Endothelial cell (in vitro differentiated cells): ENCODE results near the gene C16orf95. TPM values are rescaled to one million over a fixed set of nuclear protein-coding genes. Genes with fewer than 3 reads are reported as not detected.

Experiments used
- DNase-seq: peaks from one replicate; pipeline ENCODE4 v3.0.0; 2021; ENCODE audit warnings: low spot score
- H3K27ac Mint-ChIP-seq: one replicate; pipeline ENCODE4 v1.8.0; 2021; ENCODE audit warnings: mixed read lengths, inconsistent platforms; ENCODE audit not compliant: unreplicated experiment
- H3K27me3 Mint-ChIP-seq: one replicate; pipeline ENCODE4 v1.8.0; 2021; ENCODE audit warnings: mild to moderate bottlenecking, moderate library complexity, mixed read lengths, inconsistent platforms; ENCODE audit not compliant: unreplicated experiment
- H3K36me3 Mint-ChIP-seq: one replicate; pipeline ENCODE4 v1.8.0; 2021; ENCODE audit warnings: mild to moderate bottlenecking, low read depth, mixed read lengths, inconsistent platforms; ENCODE audit not compliant: unreplicated experiment
- H3K4me1 Mint-ChIP-seq: one replicate; pipeline ENCODE4 v1.8.0; 2021; ENCODE audit warnings: mild to moderate bottlenecking, mixed read lengths, inconsistent platforms; ENCODE audit not compliant: unreplicated experiment
- H3K4me3 Mint-ChIP-seq: one replicate; pipeline ENCODE4 v1.8.0; 2021; ENCODE audit warnings: mild to moderate bottlenecking, mixed read lengths, inconsistent platforms; ENCODE audit not compliant: unreplicated experiment
- H3K9me3 Mint-ChIP-seq: one replicate; pipeline ENCODE4 v1.8.0; 2021; ENCODE audit warnings: mixed read lengths, inconsistent platforms; ENCODE audit not compliant: unreplicated experiment
- CTCF ChIP-seq: fragments of 200-600 bp; sonication (generic); IDR thresholded peaks from one replicate; pipeline ENCODE4 v1.5.0; 2021; ENCODE audit warnings: antibody characterized with exemption; ENCODE audit not compliant: unreplicated experiment
- total RNA-seq: library from RNA; stranded (reverse); fragmentation: NEBNext Ultra II Directional; extraction: Animal tissue kit (Norgen Biotek cat#: 25700); gene quantifications from one replicate; pipeline ENCODE4 v1.2.1, GENCODE V29; 2021; ENCODE audit not compliant: unreplicated experiment

Gene C16orf95
- total RNA-seq, 1 donor from 2014 or later: 6.5 TPM

DNA sequence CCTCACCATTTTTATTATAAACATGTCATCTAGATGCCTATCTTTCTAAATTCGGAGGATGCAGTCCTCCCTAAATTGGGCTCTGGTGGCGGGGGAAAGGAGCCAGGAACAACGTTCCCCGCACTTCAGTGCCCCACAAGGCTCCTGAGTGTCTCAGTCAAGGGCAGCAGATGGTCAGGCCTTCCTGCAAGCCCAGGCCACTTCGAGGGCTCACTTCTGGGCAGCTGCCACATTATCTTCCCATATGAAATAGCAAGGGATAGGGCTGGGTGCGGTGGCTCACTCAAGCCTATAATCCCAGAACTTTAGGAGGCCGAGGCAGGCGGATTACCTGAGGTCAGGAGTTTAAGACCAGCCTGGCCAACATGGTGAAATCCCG is 34.1 kb upstream of the C16orf95 start:
- H3K4me1 Mint-ChIP-seq: no peaks in the 10 kb centered on the region
- no peak for DNase-seq
- no peak for TF ChIP-seq CTCF
- no peak overlapping the region for H3K27ac Mint-ChIP-seq
- H3K36me3 Mint-ChIP-seq: peaks cover 3% of the 10 kb centered on the region
- H3K27me3 Mint-ChIP-seq: no peaks in the 10 kb centered on the region
- H3K4me3 Mint-ChIP-seq: no peak overlapping the region
- H3K9me3 Mint-ChIP-seq: no peaks in the 10 kb centered on the region

DNA sequence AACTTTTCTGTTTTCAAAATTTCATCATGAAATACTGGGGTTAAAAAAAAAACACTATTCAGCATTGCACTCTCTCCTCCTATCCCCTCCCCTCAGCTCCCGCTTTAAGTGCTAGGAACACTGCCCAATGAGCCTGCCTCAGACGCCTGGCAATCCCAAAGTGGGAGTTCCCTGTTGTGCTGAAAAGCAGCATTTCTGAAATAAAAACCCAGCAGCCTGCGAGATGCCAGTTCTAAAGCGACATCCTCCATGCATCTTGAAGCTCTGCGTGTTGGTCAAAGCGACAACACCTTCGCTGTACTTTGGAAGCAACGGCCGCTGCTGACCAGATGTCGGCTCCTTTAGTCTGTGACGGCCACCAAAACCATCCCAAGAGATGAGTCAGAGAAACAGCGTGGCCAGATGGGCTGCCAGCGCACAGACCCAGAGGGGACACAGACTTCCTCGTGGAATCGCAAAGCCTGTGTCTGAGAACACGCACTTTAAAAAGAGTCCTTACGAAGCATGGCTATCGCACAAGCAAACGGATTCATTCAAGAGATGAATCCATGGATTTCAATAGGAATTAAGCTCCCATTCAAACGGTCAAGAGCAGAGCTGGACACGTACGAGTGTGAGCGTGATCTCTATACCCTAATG is 33.6 kb upstream of the C16orf95 start:
- H3K4me3 Mint-ChIP-seq: no peak overlapping the region
- H3K27ac Mint-ChIP-seq: no peak overlapping the region
- no peak for TF ChIP-seq CTCF
- H3K27me3 Mint-ChIP-seq: no peaks in the 10 kb centered on the region
- H3K4me1 Mint-ChIP-seq: no peaks in the 10 kb centered on the region
- DNase-seq: no peak
- no peaks in the 10 kb centered on the region for H3K9me3 Mint-ChIP-seq
- peaks cover 3% of the 10 kb centered on the region for H3K36me3 Mint-ChIP-seq

- no peak for TF ChIP-seq CTCF
- no peak for DNase-seq
- Mint-ChIP-seq H3K9me3 (no peaks in the 10 kb centered on the region), H3K27ac (no peak overlapping the region), H3K27me3 (no peaks in the 10 kb centered on the region), H3K36me3 (peaks cover 3% of the 10 kb centered on the region), H3K4me3 (no peak overlapping the region), H3K4me1 (peaks cover 5% of the 10 kb centered on the region)
Measured at GRCh38 chr16:87350031-87350430, 32.8 kb upstream of the C16orf95 start.

DNA sequence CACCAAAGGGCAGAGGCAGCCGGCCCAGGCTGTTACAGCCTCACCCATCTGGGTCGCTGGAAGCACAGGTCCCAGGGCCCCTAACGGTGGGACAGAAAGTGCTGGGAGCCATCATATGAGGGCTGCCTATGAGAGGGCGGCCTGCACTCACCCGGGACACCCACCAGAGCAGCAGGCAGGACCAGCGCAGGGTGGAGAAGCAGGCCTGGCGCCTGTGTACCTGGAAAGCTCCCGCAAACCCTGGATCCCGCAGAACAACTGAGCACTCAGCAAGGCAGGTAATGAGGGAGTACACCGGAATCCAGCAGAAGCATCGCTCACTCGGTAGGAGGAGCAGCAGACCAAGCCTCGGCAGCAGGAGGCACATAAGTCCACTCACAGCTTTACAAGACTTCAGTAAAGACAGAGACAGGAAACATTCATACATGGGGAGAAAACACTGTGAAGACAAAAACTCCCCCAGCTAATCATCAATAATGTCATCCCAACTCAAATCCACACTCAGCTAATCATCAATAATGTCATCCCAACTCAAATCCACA is 31.5 kb upstream of the C16orf95 start:
- no peak overlapping the region for H3K27ac Mint-ChIP-seq
- peaks cover 5% of the 10 kb centered on the region for H3K4me1 Mint-ChIP-seq
- no peak for TF ChIP-seq CTCF

DNA sequence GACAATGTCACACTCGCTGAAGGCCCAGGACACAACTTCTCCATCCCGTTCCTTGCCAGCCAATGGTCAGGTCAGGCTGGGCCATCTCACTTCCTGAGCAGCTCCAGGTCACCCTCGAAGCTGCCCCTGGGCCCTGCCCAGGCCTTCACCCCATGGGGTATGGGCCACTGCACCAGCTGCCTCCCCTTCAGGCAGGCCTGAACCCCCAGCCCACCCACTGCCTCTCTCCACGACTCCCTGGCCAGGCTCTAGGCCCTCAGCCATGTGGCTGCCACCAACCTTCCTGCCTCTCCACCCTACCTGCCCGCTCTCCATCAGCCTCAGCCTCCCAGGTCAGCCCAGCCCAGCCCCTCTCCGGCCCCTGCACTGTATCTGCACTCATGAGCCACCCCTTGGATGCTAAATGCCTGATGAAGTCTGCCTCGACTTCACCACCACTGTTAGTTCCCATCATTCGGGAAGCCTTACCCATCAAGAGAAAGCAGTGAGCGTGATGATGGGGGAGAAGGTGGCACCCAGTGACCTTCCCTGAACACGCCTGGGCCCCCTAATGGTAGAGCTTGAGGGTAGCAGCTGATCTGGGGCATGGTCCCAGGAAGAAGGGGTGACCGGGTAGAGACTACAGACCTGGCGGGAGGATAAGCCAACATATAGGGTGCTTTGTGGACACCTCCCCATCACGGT is 30.9 kb upstream of the C16orf95 start:
- no peaks in the 10 kb centered on the region for H3K9me3 Mint-ChIP-seq
- peaks cover 5% of the 10 kb centered on the region for H3K4me1 Mint-ChIP-seq

More for the DNA sequence above, 31.5 kb upstream of the C16orf95 start:
- Mint-ChIP-seq H3K27me3 (no peaks in the 10 kb centered on the region), H3K36me3 (peaks cover 3% of the 10 kb centered on the region), H3K4me3 (no peak overlapping the region), H3K9me3 (no peaks in the 10 kb centered on the region)
- DNase-seq: no peak

More for the DNA sequence above, 30.9 kb upstream of the C16orf95 start:
- H3K27ac Mint-ChIP-seq: no peak overlapping the region
- no peak overlapping the region for H3K4me3 Mint-ChIP-seq
- DNase-seq: no peak
- H3K27me3 Mint-ChIP-seq: no peaks in the 10 kb centered on the region
- peaks cover 4% of the 10 kb centered on the region for H3K36me3 Mint-ChIP-seq
- no peak for TF ChIP-seq CTCF
